ENCODE measurements around the gene C19orf12.

GRCh38 chr19:29658221-29658991, 56.7 kb downstream of the C19orf12 start:
- no peak for TF ChIP-seq CTCF (IDR thresholded peaks at IDR 0.05)
- TF ChIP-seq POLR2A (IDR thresholded peaks at IDR 0.05), result no peak
- TF ChIP-seq EP300 (IDR thresholded peaks at IDR 0.05), result no peak
- TF ChIP-seq POLR2AphosphoS5 (IDR thresholded peaks at IDR 0.05), result no peak

Data from upper lobe of left lung (tissue), 4 donors.